ENCODE data around the gene MEIS1.

DNA sequence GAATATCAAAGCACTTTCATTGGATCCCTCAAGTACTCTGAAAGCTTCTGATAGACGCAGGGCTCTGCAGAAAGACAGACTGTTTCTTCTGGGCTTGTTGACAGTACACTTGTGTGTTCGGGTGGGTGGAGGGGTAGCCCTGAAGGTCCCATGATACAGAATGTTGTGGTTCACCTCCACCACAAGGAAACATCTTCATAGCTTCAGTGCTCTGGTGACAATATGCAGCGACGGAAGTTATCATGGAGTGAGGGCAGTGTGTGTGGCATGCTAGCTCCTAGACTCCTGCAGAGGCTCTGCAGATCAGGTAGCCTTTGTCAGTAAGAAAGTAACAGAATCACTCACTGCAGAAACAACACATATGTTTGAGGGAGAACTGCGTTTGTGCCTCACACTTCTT lies 90.7 kb downstream of the MEIS1 start:
- no peak for TF ChIP-seq POLR2A (IDR thresholded peaks at IDR 0.05)
- TF ChIP-seq, protein P1, sequence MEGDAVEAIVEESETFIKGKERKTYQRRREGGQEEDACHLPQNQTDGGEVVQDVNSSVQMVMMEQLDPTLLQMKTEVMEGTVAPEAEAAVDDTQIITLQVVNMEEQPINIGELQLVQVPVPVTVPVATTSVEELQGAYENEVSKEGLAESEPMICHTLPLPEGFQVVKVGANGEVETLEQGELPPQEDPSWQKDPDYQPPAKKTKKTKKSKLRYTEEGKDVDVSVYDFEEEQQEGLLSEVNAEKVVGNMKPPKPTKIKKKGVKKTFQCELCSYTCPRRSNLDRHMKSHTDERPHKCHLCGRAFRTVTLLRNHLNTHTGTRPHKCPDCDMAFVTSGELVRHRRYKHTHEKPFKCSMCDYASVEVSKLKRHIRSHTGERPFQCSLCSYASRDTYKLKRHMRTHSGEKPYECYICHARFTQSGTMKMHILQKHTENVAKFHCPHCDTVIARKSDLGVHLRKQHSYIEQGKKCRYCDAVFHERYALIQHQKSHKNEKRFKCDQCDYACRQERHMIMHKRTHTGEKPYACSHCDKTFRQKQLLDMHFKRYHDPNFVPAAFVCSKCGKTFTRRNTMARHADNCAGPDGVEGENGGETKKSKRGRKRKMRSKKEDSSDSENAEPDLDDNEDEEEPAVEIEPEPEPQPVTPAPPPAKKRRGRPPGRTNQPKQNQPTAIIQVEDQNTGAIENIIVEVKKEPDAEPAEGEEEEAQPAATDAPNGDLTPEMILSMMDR (IDR thresholded peaks at IDR 0.05): no peak
